K562 (cell line): ENCODE results near the gene PIF1. TPM values are rescaled to one million over a fixed set of nuclear protein-coding genes. Genes with fewer than 3 reads are reported as not detected.

Experiments
- DPF2 ChIP-seq: fragments of 450-650 bp; IDR thresholded peaks from 2 replicates; pipeline ENCODE4 v1.6.1; 2016
- E2F8 ChIP-seq: fragments of 450-650 bp; IDR thresholded peaks from 2 replicates; pipeline ENCODE4 v1.7.1; 2018; ENCODE audit warnings: mild to moderate bottlenecking, low read depth; ENCODE audit not compliant: partially characterized antibody
- EP400 ChIP-seq: fragments of 450-650 bp; IDR thresholded peaks from 2 replicates; pipeline ENCODE4 v1.6.1; 2017; ENCODE audit warnings: antibody characterized with exemption, mild to moderate bottlenecking, moderate library complexity
- HNRNPH1 ChIP-seq: fragments of 200-400 bp; formaldehyde crosslinking; optimal IDR thresholded peaks from 2 replicates; pipeline ENCODE3; 2017; ENCODE audit warnings: low read depth, mild to moderate bottlenecking, low read length, moderate library complexity
- HNRNPLL ChIP-seq: fragments of 200-400 bp; formaldehyde crosslinking; IDR thresholded peaks from 2 replicates; pipeline ENCODE4 v1.6.1; 2017; ENCODE audit warnings: low read length, low read depth, mild to moderate bottlenecking; ENCODE audit not compliant: poor library complexity, severe bottlenecking
- IRF9 ChIP-seq: fragments of 450-650 bp; IDR thresholded peaks from 2 replicates; pipeline ENCODE4 v1.6.1; 2016; ENCODE audit warnings: missing biosample characterization, missing genetic modification characterization
- MYC ChIP-seq, 2 experiments: fragments of 250-450 bp in 1 of 2; sonication (Bioruptor Pico) in 1 of 2; IDR thresholded peaks; 2 replicates each; pipeline versions ENCODE4 v1.5.1 to v1.6.1; 2012 to 2021; ENCODE audit warnings: low read depth in 2 of 2, borderline replicate concordance in 1 of 2, improper control_type of control experiment in 1 of 2, low read length in 1 of 2, mild to moderate bottlenecking in 1 of 2, moderate library complexity in 1 of 2
- NR2C1 ChIP-seq, 2 experiments: fragments of 450-650 bp; IDR thresholded peaks; 2 replicates each; pipeline ENCODE4 v1.6.1; 2017; ENCODE audit warnings: mild to moderate bottlenecking in 2 of 2, antibody characterized with exemption in 1 of 2, inconsistent platforms in 1 of 2, missing compliant biosample characterization in 1 of 2, missing genetic modification characterization in 1 of 2
- PHF20 ChIP-seq: fragments of 450-650 bp; IDR thresholded peaks from 2 replicates; pipeline ENCODE4 v1.6.1; 2018; ENCODE audit not compliant: partially characterized antibody
- SREBF1 ChIP-seq: fragments of 150-350 bp; IDR thresholded peaks from 2 replicates; pipeline ENCODE4 v1.6.1; 2014; ENCODE audit warnings: antibody characterized with exemption, low read depth, low read length, borderline replicate concordance
- TAF15 ChIP-seq: fragments of 200-400 bp; formaldehyde crosslinking; IDR thresholded peaks from 2 replicates; pipeline ENCODE4 v1.6.1; 2017; ENCODE audit warnings: mild to moderate bottlenecking, low read depth, low read length, moderate library complexity
- TSHZ1 ChIP-seq: fragments of 250-450 bp; sonication (Bioruptor Pico); IDR thresholded peaks from 2 replicates; pipeline ENCODE4 v1.4.0; 2020; ENCODE audit warnings: mild to moderate bottlenecking, moderate library complexity
- UBTF ChIP-seq, 2 experiments: IDR thresholded peaks; 2 replicates each; pipeline ENCODE4 v1.6.1; 2012; ENCODE audit warnings: improper control_type of control experiment in 2 of 2, low read depth in 2 of 2, low read length in 2 of 2, borderline replicate concordance in 1 of 2
- ZNF121 ChIP-seq: sonication (generic); formaldehyde crosslinking; conservative IDR thresholded peaks from 2 replicates; pipeline ENCODE4 v1.8.0; 2022; ENCODE audit warnings: missing genetic modification reagents
- ZNF253 ChIP-seq: fragments of 250-450 bp; sonication (Bioruptor Pico); conservative IDR thresholded peaks from 2 replicates; pipeline ENCODE4 v1.6.1; 2021; ENCODE audit warnings: mild to moderate bottlenecking
- ZNF561 ChIP-seq: fragments of 450-650 bp; formaldehyde crosslinking; conservative IDR thresholded peaks from 2 replicates; pipeline ENCODE4 v1.4.0; 2020; ENCODE audit warnings: mild to moderate bottlenecking, moderate library complexity
- polyA plus RNA-seq, 8 experiments: library from polyadenylated mRNA; depleted of rRNA in 4 of 8; stranded (reverse) in 5 of 8; unstranded in 3 of 8; fragments of >200 nt; fragmentation: Nextera tagmentation in 2 of 8; fragmentation: Illumina TruSeq in 1 of 8; extraction: Ambion mirVana in 2 of 8; extraction: Trizol in 1 of 8; gene quantifications; 2 replicates each; pipeline versions ENCODE4 v1.2.1 to v1.2.3, GENCODE V29; 2011 to 2014; ENCODE audit warnings: inconsistent platforms in 1 of 8, missing spikeins in 1 of 8
- total RNA-seq, 7 experiments: library from RNA; depleted of rRNA in 6 of 7; stranded (reverse); fragments of >200 nt in 6 of 7; fragmentation: Illumina TruSeq in 2 of 7; extraction: Trizol in 2 of 7; gene quantifications; 2 replicates each; pipeline versions ENCODE4 v1.2.1 to v1.2.3, GENCODE V29; 2011 to 2021; ENCODE audit warnings: low replicate concordance in 1 of 7

PIF1 gene
- total and polyA plus RNA-seq, 9 of the 15 experiments (the other 6 are each of a cell fraction or from before 2014, with no cell fraction given), result 1.1 to 37.9 (median 11.5) TPM

GRCh38 chr15:64825431-64826294 is at the start of gene PIF1 (continued):
- TF ChIP-seq NR2C1 (IDR thresholded peaks at IDR 0.05) (no peak), NR2C1 (tag; IDR thresholded peaks at IDR 0.05) (no peak), TAF15 (no peak), HNRNPLL (peak; percentile 81), IRF9 (tag) (no peak), ZNF561 (CRISPR knock-in tag) (no peak), SREBF1 (peak; percentile 82; the same call in 1 of the 2 replicates), MYC (IDR thresholded peaks at IDR 0.05; ENCODE audit: low read depth, low read length) (peak; percentile 77), MYC (CRISPR knock-in tag; IDR thresholded peaks at IDR 0.05; ENCODE audit: borderline replicate concordance, low read depth) (no peak), UBTF (IDR thresholded peaks at IDR 0.05; ENCODE audit: borderline replicate concordance in 1 of 2, low read depth in 2 of 2, low read length in 2 of 2) (peak in 1 of 2 experiments; percentile 47; a peak in 1 of 4 replicates), PHF20 (peak; percentile 18), ZNF121 (CRISPR knock-in tag) (no peak), E2F8 (no peak), EP400 (peak; percentile 84), ZNF253 (CRISPR knock-in tag) (no peak), HNRNPH1 (no peak), DPF2 (no peak; the same call in 1 of the 2 replicates), TSHZ1 (no peak)
